GM23248 (cell line): ENCODE measurements around the gene NCBP3.

ENCODE experiments used
- EZH2 ChIP-seq: fragments of 200-600 bp; sonication (generic); IDR thresholded peaks from 2 replicates; pipeline ENCODE4 v1.6.1; 2018; ENCODE audit warnings: antibody characterized with exemption, mild to moderate bottlenecking; ENCODE audit not compliant: insufficient read depth, poor library complexity, severe bottlenecking
- EZH2phosphoT487 ChIP-seq: fragments of 200-600 bp; sonication (generic); IDR thresholded peaks from 2 replicates; pipeline ENCODE4 v1.6.1; 2018; ENCODE audit warnings: antibody characterized with exemption, moderate library complexity, mild to moderate bottlenecking, low read depth; ENCODE audit not compliant: insufficient read depth

DNA sequence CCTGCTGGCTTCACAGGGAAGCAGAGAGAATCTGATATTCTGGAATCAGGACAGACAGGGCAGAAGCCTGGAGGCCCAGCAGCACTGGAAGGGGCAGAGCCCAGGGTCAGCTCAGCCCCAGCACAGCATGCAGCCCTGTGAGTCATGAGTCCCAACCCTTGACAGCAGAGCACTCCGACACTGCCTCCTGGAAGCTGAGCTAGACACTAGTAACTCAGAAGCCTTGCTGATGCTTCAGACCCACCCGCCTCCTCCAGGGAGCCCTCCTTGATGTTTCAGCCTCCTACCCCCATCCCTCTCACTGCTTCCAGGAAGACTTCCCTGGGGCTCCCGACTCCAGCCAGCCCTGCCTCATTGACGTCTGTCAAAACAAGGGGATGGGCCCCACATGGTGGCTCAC lies 39.9 kb upstream of the NCBP3 start:
- TF ChIP-seq EZH2 (no peak), EZH2phosphoT487 (no peak)
